Stimulated activated CD8-positive, alpha-beta memory T cell treated with anti-CD3 and anti-CD28 coated beads, Interleukin-4, amount 100 ng/mL, for 48 hours (primary cell): ENCODE measurements around the gene FGF12.

Experiments used
- DNase-seq: peaks from one replicate; pipeline ENCODE4 v3.0.0-alpha.2; 2020

Gene FGF12

GRCh38 chr3:192489579-192489978 is 237.8 kb downstream of the FGF12 start:
- DNase-seq, result no peak

- DNase-seq, result no peak
These were observed 240.3 kb downstream of the FGF12 start for GRCh38 chr3:192487033-192487432.

DNA sequence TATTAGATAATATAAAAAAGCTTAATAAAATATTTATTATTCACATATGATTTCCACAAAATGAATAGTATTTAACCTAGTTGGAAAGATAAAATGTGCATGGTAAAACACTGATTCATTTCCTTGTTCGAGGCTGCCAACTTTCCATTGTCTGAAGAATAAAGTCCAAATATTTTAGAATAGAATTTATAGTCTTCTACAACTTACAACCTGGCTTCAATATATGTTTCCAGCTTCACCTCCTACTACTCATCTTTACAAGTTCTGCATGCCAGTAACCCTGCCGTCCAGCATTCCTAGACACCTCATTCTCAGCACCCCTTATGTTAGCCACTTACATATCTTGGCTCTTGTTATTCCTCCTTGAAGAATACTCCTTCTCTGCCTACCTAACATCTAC is 244.5 kb downstream of the FGF12 start:
- DNase-seq, result no peak

GRCh38 chr3:192482391-192482790 is 244.9 kb downstream of the FGF12 start:
- no peak for DNase-seq

- DNase-seq, result no peak
These were observed 245.7 kb downstream of the FGF12 start for GRCh38 chr3:192481638-192482037.

DNA sequence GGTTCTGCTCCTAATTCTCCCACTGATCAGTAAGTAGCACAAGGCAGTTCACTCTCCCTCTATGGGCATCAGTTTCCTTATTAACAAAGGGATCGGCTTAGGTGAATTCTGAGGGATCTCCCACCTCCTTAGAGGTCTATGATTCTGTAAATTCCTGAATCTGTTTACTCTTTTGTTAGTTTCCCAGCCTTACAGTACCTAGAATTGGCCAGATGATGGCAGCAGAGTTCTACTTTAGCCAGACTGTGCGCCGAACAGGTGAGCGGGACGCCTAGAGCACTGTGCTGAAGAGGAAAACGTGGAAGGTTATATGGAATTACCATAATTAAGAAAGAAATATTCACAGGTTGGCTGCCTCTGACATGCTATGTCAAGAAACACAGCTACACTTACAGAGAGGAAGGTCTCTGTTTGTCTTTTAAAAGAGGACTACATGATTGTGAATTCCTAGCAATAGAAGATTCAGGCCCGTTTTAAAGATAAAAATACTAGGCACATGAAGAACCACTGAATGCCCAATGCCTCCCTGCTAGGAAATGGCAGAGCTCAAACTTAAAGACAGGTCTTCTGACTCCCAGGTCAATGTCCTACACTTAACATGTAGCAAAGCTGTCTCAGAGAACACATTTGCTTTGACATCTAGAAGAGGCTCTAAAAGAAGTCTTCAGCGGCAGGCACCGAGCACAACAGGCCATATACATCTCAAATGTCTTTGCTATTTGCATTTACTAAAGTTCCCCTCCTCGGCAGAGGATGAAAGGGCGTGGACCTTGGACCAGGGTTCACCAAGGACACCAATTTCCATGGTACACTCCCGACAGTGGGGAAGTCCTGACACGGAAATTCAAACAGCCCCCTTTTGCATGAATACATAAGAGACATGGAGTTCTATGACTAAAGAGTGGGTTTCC is 259.9 kb downstream of the FGF12 start:
- peak; percentile 61 for DNase-seq

DNA sequence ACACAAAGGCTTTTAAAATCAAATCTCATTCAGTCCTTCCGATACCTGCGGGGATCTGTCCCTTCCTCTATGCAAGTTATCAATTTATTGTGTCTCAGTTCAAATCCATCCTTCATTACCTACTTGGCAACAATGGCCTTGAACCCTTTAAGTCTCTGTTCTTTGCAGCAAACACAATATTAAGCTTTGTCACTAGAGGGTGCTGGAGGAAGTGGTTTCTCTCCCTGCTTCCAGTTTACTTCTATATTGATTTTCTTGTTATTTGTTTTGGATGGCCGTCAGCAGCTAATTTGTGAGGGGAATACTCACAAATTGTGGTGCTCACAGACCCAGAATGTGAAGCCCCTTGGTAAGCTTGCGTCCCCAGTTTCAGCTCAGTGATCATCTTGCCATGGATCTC is 278.3 kb downstream of the FGF12 start:
- DNase-seq, result no peak

DNA sequence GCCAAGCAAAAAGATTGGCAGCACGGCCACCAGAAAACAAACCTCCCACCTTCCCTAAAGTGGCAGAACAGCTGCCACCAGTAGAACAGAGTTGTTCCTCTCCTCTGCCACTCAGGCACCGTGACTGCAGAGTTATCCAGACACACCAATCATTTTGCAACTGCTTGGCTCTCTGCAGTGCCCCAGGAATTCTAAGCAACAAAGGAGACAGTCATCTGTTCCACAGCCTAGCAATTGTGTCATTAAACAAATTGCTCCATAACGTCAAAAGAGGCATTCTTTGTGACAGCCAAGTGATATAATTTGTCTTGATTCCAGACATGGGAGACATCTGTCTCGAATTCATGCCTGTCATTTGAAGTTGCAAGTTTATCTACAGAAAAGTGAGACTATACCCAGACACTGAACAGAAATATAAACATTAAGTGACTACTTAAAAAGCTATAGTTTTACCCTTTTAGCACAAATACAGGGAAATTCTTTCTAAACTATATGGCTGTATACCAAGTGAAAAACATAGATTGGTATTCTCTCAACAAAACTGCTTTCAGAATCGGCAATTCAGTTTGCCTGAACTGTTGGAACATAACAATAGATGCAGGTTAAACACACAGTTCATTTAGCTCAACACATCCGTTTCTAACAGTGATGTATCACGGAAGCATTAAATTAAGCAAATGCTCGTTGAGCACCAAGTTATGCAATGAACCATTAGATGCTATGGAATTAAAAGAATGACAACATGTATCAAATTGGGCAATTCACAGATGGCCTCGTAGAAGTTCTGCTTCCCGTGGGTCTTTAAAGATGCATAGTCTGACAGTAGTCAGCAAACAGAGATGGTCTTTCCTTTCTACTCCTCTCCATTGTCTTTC is 281.3 kb downstream of the FGF12 start:
- no peak for DNase-seq

DNA sequence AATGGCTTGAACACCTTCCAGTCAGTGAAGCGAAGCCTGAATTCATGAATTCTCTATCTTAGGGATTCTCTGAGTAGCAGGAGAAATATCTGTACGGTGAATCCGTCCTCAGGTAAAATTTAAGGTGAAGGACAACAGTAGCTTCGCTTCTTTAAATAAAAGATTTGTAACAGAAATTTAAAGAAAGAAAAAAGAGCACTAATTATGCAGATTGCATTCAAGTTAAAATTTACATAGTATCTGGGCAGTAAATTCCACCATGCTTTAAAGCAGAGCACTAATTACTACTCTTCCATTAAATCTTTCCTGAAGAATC is 282.6 kb downstream of the FGF12 start:
- DNase-seq, result no peak

DNA sequence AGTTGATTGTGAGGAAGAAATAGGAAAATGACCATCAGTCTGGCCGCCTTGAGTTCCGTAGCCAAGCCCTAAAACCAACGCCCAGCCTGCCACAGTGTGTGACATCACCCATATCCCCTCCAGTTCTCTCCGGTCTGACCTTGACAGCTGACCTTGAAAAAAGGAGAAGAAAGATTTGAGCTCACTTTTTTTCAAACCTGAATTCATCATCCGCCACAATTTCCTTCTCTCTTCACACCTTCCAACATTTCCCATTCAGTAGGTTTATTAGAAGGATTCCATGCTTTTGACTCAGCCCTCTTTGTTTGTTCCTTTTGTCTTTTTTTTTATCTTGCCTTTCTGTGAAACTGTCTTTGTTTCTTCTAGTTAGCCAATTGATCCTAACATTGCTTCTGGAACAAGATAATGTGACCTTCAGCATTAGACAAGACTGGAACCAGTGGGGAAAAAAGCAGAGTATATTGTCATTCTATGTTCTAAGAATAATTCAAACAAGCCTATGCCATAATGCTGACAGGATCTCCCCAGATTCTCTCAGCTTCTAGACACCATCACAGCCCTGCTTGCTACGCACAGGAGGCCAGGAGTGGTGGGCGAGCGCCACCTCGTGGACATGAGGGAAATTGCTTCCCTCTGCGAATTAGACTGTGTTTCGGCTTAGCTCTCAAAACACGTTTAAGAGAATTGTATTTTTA is 283.1 kb downstream of the FGF12 start:
- DNase-seq, result peak; percentile 75

GRCh38 chr3:192435241-192435640 is 292.1 kb downstream of the FGF12 start:
- no peak for DNase-seq

DNA sequence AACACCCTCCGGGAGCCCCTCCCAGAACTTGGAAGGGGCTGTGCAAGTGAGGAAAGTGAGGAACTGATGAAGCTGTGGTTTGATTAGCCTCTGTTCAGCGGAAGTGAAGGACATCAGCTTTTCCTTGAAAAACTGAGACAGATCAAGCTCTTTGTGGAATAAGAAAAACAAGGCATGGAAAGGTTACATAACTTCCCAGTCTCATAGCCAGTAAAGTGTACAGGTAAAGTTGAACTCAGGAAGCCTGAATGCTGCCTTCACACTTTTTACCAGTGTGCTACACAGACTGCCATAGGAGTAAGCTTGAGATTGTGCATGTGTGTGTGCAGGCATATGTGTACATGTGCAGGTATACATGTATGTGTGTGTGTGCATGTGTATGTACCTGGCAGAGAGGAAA is 293.2 kb downstream of the FGF12 start:
- DNase-seq, result no peak

DNA sequence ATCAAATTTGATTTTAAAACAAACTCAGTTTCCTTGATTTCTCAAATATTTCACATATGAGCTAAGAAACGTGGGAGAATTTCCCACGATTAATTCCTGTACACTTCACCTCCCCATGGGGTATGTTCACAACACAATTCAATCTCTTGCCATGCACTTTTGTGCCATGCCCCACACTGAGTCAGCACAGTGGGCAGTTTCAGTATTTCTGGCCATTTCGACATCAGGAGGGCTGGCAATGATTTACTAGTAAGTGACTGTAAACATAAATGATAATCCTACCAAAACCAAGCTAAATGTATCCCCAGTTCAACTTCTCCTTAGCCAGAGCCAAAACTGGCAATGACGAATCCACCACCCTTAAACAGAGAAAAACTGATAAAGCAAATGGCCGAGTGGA is 293.6 kb downstream of the FGF12 start:
- DNase-seq, result no peak

GRCh38 chr3:192422997-192423342 is 304.4 kb downstream of the FGF12 start:
- no peak for DNase-seq

GRCh38 chr3:192422321-192422996 is 304.9 kb downstream of the FGF12 start:
- no peak for DNase-seq

DNA sequence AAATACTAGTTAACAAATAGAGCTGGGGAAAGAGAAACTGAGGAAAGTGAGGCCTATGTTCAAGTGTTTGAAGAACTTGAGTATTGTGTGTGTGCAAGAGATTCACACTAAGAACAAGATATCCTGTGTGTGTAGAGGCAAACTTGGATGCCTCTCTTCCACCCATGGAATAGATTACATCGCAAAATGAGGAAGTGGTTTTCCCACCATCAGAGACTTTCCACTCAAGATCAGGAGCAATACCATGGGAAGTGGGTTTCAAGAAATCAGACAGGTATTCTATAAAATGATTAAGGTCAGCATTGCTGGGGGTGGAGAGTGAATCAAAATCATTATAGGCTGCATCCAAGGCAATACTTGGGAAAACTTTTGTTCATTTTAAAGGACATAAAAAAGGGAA is 308.0 kb downstream of the FGF12 start:
- no peak for DNase-seq

GRCh38 chr3:192417559-192418055 is 309.7 kb downstream of the FGF12 start:
- no peak for DNase-seq

DNA sequence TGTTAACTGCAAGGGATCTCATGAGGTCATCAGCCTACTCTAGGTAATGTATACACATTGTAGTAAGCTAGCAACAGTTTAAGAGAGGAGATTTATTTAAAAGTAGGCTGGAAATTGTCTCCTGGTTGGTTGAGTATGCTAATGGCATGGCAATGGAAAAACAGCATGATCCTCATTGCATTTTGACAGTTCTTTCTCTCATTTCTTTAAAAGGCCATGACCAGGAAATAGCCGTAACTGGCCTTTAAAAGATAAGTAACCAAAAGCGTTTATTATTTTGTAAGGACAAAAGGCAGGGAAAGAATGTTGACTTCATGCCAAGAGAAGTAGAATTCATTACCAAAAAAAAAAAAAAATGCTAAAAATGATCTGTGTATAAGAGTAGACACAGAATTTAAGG is 310.3 kb downstream of the FGF12 start:
- DNase-seq, result no peak

GRCh38 chr3:192413461-192413860 is 313.9 kb downstream of the FGF12 start:
- DNase-seq, result no peak

DNA sequence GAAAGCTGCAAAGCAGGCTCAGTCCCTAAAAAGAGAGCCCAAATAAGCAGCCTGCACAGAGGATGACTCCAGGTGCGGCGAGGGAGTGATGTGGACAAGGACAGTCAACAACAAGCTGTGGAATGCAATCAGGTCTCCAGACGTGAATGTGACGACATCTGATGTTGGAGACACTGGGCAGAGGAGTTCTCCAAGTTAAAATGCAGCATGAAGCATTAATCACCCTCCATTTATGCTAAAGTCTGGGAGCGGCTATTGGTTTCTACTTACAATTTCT is 316.7 kb downstream of the FGF12 start:
- no peak for DNase-seq

- no peak for DNase-seq
These were observed 317.3 kb downstream of the FGF12 start for GRCh38 chr3:192409838-192410683.

- no peak for DNase-seq
These were observed 318.0 kb downstream of the FGF12 start for GRCh38 chr3:192409201-192409837.
